Lung (tissue), 12 donors: ENCODE results near the gene GPX5. TPM values are rescaled to one million over a fixed set of nuclear protein-coding genes. Genes with fewer than 3 reads are reported as not detected.

Experiments used
- ATAC-seq: fragments of 200-7000 bp; cut with Tn5 transposase; one replicate; pipeline ENCODE4 v1.9.1; 2020; ENCODE audit warnings: moderate number of reproducible peaks; ENCODE audit not compliant: insufficient read depth, low FRiP score
- DNase-seq, 3 donors: peaks; one replicate each; pipeline ENCODE4 v3.0.0-alpha.2; 2013 to 2017
- H3K27ac ChIP-seq, 2 donors: one replicate each; pipeline ENCODE4 v1.5.1; 2013; ENCODE audit warnings: mild to moderate bottlenecking in 2 of 2, moderate library complexity in 2 of 2, control low read depth in 1 of 2, inconsistent platforms in 1 of 2, low read depth in 1 of 2, low read length in 1 of 2
- H3K27me3 ChIP-seq, 3 donors: one replicate each; pipeline ENCODE4 v1.5.1; 2013; ENCODE audit warnings: low read length in 2 of 3; ENCODE audit not compliant: control insufficient read depth in 3 of 3, insufficient read depth in 3 of 3
- H3K36me3 ChIP-seq, 4 donors: one replicate each; pipeline ENCODE4 v1.5.1; 2013; ENCODE audit warnings: low read length in 4 of 4, mild to moderate bottlenecking in 1 of 4, moderate library complexity in 1 of 4; ENCODE audit not compliant: control insufficient read depth in 4 of 4, insufficient read depth in 4 of 4
- H3K4me1 ChIP-seq, 5 donors: one replicate each; pipeline ENCODE4 v1.5.1; 2013; ENCODE audit warnings: low read length in 5 of 5, mild to moderate bottlenecking in 2 of 5, moderate library complexity in 1 of 5; ENCODE audit not compliant: control insufficient read depth in 5 of 5, insufficient read depth in 5 of 5
- H3K4me3 ChIP-seq: one replicate; pipeline ENCODE4 v1.5.1; 2013; ENCODE audit warnings: mild to moderate bottlenecking, control low read depth, moderate library complexity
- H3K9ac ChIP-seq, 2 donors: one replicate each; pipeline ENCODE4 v1.5.1; 2013; ENCODE audit warnings: low read length in 2 of 2, control low read depth in 1 of 2; ENCODE audit not compliant: insufficient read depth in 1 of 2
- H3K9me3 ChIP-seq, 4 donors: one replicate each; pipeline ENCODE4 v1.5.1; 2013; ENCODE audit warnings: low read length in 3 of 4, mild to moderate bottlenecking in 1 of 4, moderate library complexity in 1 of 4; ENCODE audit not compliant: control insufficient read depth in 4 of 4, insufficient read depth in 3 of 4
- CTCF ChIP-seq: IDR thresholded peaks from 2 replicates; pipeline ENCODE4 v1.5.1; 2012; ENCODE audit warnings: mild to moderate bottlenecking; ENCODE audit errors: control extremely low read depth, extremely low read depth
- WGBS, 2 donors: extraction: QIAGEN DNeasy Blood & Tissue Kit; methylation state at CpG; one replicate each; pipeline ENCODE4 v1.1.7; 2013; 5-methylcytosine and 5-hydroxymethylcytosine counted together
- polyA plus RNA-seq, 2 donors: library from polyadenylated mRNA; stranded (reverse); fragments of 200-250 nt; gene quantifications; one replicate each; pipeline ENCODE4 v1.2.1, GENCODE V29; 2013
- total RNA-seq, 2 donors: library from RNA; depleted of rRNA in 1 of 2; stranded (reverse); fragments of >200 nt in 1 of 2; gene quantifications; one replicate each; pipeline ENCODE4 v1.2.1, GENCODE V29; 2014 to 2021
- donor health status: control.
- donor health status: control.
- donor health status: Bipolar disorder and iron deficiency.
- donor health status: healthy.
- donor health status: DM: yes; HTN: yes; CAD: no.

GPX5 gene
- total and polyA plus RNA-seq, 4 donors: not detected

- Histone ChIP-seq H3K27me3 (no peaks in the 10 kb centered on the region), H3K4me3 (no peak overlapping the region), H3K4me1 (peaks cover 0 to 9% (median 0%) of the 10 kb centered on the region in 5 donors), H3K9ac (no peak overlapping the region), H3K36me3 (no peaks in the 10 kb centered on the region), H3K9me3 (peaks cover 0 to 5% (median 0%) of the 10 kb centered on the region in 4 donors), H3K27ac (no peak overlapping the region)
- ATAC-seq (no peak), DNase-seq (no peak)
- no peak for TF ChIP-seq CTCF
- WGBS, 2 donors: 83 to 84% methylated on average over 2 of the region's 2 CpGs
These were observed 7.7 kb upstream of the GPX5 start for GRCh38 chr6:28517964-28518363.

- no peaks in the 10 kb centered on the region for H3K36me3 ChIP-seq
- peaks cover 0 to 6% (median 0%) of the 10 kb centered on the region in 3 donors for H3K27me3 ChIP-seq
- H3K9me3 ChIP-seq: no peaks in the 10 kb centered on the region
- no peak for DNase-seq
- no peaks in the 10 kb centered on the region for H3K4me1 ChIP-seq
- no peak overlapping the region for H3K4me3 ChIP-seq
- H3K27ac ChIP-seq: no peak overlapping the region
- H3K9ac ChIP-seq: no peak overlapping the region
- no peak for ATAC-seq
- TF ChIP-seq CTCF: no peak
These were observed 3.0 kb upstream of the GPX5 start for GRCh38 chr6:28522594-28523240.

GRCh38 chr6:28523241-28523622 lies 2.4 kb upstream of the GPX5 start:
- H3K27ac ChIP-seq: no peak overlapping the region
- TF ChIP-seq CTCF: no peak
- H3K4me1 ChIP-seq: no peaks in the 10 kb centered on the region
- peak in 2 of 3 donors; percentile 38 to 68 for DNase-seq
- no peak overlapping the region for H3K9ac ChIP-seq
- no peak for ATAC-seq
- H3K9me3 ChIP-seq: no peaks in the 10 kb centered on the region
- H3K4me3 ChIP-seq: no peak overlapping the region
- peaks cover 0 to 6% (median 0%) of the 10 kb centered on the region in 3 donors for H3K27me3 ChIP-seq
- H3K36me3 ChIP-seq: no peaks in the 10 kb centered on the region
- WGBS, 2 donors: 28 to 31% methylated on average over 3 of the region's 3 CpGs

- WGBS, 2 donors: 3 to 36% methylated on average over 1 of the region's 1 CpG
These were observed 5.1 kb downstream of the GPX5 start for GRCh38 chr6:28530777-28531176.

More at GRCh38 chr6:28530777-28531176, 5.1 kb downstream of the GPX5 start:
- Histone ChIP-seq H3K36me3 (no peaks in the 10 kb centered on the region), H3K9ac (no peak overlapping the region), H3K9me3 (peaks cover 0 to 2% (median 0%) of the 10 kb centered on the region in 4 donors), H3K27ac (no peak overlapping the region), H3K4me3 (no peak overlapping the region), H3K4me1 (peaks cover 0 to 7% (median 0%) of the 10 kb centered on the region in 5 donors), H3K27me3 (peaks cover 0 to 6% (median 0%) of the 10 kb centered on the region in 3 donors)
- DNase-seq: peak in 2 of 3 donors; percentile 48 to 67
- ATAC-seq: no peak
- TF ChIP-seq CTCF: no peak
